Endothelial cell (in vitro differentiated cells): ENCODE results near the gene MICU1. TPM values are rescaled to one million over a fixed set of nuclear protein-coding genes. Genes with fewer than 3 reads are reported as not detected.
"Not testable (repeated sequence)": the region's sequence is repeated elsewhere in the genome, so short reads cannot be mapped to it uniquely, and the experiment has no call there.

ENCODE experiments used
- DNase-seq: peaks from one replicate; pipeline ENCODE4 v3.0.0; 2021; ENCODE audit warnings: low spot score
- H3K27ac Mint-ChIP-seq: one replicate; pipeline ENCODE4 v1.8.0; 2021; ENCODE audit warnings: mixed read lengths, inconsistent platforms; ENCODE audit not compliant: unreplicated experiment
- H3K27me3 Mint-ChIP-seq: one replicate; pipeline ENCODE4 v1.8.0; 2021; ENCODE audit warnings: mild to moderate bottlenecking, moderate library complexity, mixed read lengths, inconsistent platforms; ENCODE audit not compliant: unreplicated experiment
- H3K36me3 Mint-ChIP-seq: one replicate; pipeline ENCODE4 v1.8.0; 2021; ENCODE audit warnings: mild to moderate bottlenecking, low read depth, mixed read lengths, inconsistent platforms; ENCODE audit not compliant: unreplicated experiment
- H3K4me1 Mint-ChIP-seq: one replicate; pipeline ENCODE4 v1.8.0; 2021; ENCODE audit warnings: mild to moderate bottlenecking, mixed read lengths, inconsistent platforms; ENCODE audit not compliant: unreplicated experiment
- H3K4me3 Mint-ChIP-seq: one replicate; pipeline ENCODE4 v1.8.0; 2021; ENCODE audit warnings: mild to moderate bottlenecking, mixed read lengths, inconsistent platforms; ENCODE audit not compliant: unreplicated experiment
- H3K9me3 Mint-ChIP-seq: one replicate; pipeline ENCODE4 v1.8.0; 2021; ENCODE audit warnings: mixed read lengths, inconsistent platforms; ENCODE audit not compliant: unreplicated experiment
- CTCF ChIP-seq: fragments of 200-600 bp; sonication (generic); IDR thresholded peaks from one replicate; pipeline ENCODE4 v1.5.0; 2021; ENCODE audit warnings: antibody characterized with exemption; ENCODE audit not compliant: unreplicated experiment
- total RNA-seq: library from RNA; stranded (reverse); fragmentation: NEBNext Ultra II Directional; extraction: Animal tissue kit (Norgen Biotek cat#: 25700); gene quantifications from one replicate; pipeline ENCODE4 v1.2.1, GENCODE V29; 2021; ENCODE audit not compliant: unreplicated experiment

Gene MICU1
- total RNA-seq, 1 donor from 2014 or later: 39.9 TPM

DNA sequence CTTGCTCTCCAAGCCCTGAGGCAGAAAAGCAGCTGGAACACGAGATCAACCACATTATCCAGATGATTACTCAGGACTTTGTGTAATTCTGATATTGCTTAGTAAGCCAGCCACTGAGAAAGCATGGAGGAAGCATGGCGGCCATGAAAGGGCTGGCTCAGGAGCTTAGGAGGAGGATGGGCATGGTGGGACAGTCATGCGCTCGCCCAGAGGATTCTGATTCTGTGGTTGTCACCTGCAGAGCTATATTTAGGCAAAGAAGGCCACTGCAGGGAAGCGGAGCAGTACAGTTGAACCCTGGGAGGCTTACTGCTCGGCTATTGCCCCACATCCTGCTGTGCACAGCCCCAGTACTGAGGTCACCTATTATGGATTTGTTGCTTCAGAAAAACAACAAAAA, 142.4 kb downstream of the MICU1 start:
- no peak overlapping the region for H3K4me3 Mint-ChIP-seq
- peaks cover 4% of the 10 kb centered on the region for H3K4me1 Mint-ChIP-seq
- no peaks in the 10 kb centered on the region for H3K27me3 Mint-ChIP-seq
- no peak for DNase-seq
- H3K27ac Mint-ChIP-seq: no peak overlapping the region
- no peaks in the 10 kb centered on the region for H3K36me3 Mint-ChIP-seq
- no peaks in the 10 kb centered on the region for H3K9me3 Mint-ChIP-seq
- no peak for TF ChIP-seq CTCF

GRCh38 chr10:72480861-72481260, 145.0 kb downstream of the MICU1 start:
- DNase-seq: no peak
- H3K4me1 Mint-ChIP-seq: peaks cover 4% of the 10 kb centered on the region
- H3K4me3 Mint-ChIP-seq: no peak overlapping the region
- no peak for TF ChIP-seq CTCF
- no peaks in the 10 kb centered on the region for H3K9me3 Mint-ChIP-seq
- no peak overlapping the region for H3K27ac Mint-ChIP-seq
- no peaks in the 10 kb centered on the region for H3K27me3 Mint-ChIP-seq
- H3K36me3 Mint-ChIP-seq: no peaks in the 10 kb centered on the region

DNA sequence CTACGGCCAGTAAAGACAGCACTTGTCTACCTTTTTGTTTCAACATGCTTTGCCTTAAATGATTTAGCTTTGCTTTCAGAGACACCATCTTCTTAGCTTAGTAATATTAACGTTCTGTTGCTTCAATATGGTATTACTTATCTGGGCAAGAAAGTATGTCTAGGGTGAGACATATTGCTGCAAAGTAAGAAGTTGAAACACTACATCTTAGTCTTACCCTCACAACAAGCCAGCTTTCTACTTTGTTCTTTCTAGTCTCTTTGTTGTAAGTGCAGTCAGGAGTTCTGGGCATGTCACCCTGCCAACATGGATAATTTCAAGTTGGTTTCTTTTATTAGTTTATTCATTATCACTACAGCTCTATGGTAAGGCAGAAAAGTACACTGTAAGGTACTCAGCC, 148.4 kb downstream of the MICU1 start:
- Mint-ChIP-seq H3K4me1 (peaks cover 4% of the 10 kb centered on the region), H3K27me3 (peaks cover 1% of the 10 kb centered on the region), H3K4me3 (no peak overlapping the region), H3K36me3 (peaks cover 13% of the 10 kb centered on the region), H3K27ac (no peak overlapping the region), H3K9me3 (no peaks in the 10 kb centered on the region)
- TF ChIP-seq CTCF: no peak
- no peak for DNase-seq

DNA sequence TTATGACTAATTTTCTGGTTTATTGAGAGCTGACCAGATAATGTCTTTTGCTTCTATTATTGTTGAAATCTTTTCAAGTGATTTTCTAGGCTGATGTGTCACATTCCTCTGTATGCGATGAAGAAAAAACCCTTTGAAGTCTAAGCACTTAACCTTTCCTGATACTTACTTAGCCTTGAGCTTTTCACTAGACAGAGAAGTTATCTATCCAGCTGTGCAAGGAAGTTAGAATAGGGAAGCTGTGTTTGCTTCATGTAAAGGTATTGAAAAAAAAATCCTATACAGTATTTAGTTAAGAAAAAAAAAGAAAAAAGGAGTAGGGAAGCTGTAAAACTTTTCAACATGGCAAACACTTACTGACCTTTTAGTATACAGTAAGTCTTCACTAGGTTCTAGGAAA, 153.6 kb downstream of the MICU1 start:
- DNase-seq: no peak
- no peak overlapping the region for H3K27ac Mint-ChIP-seq
- H3K36me3 Mint-ChIP-seq: peaks cover 26% of the 10 kb centered on the region
- no peaks in the 10 kb centered on the region for H3K9me3 Mint-ChIP-seq
- H3K27me3 Mint-ChIP-seq: peaks cover 1% of the 10 kb centered on the region
- no peaks in the 10 kb centered on the region for H3K4me1 Mint-ChIP-seq
- no peak for TF ChIP-seq CTCF
- H3K4me3 Mint-ChIP-seq: no peak overlapping the region

DNA sequence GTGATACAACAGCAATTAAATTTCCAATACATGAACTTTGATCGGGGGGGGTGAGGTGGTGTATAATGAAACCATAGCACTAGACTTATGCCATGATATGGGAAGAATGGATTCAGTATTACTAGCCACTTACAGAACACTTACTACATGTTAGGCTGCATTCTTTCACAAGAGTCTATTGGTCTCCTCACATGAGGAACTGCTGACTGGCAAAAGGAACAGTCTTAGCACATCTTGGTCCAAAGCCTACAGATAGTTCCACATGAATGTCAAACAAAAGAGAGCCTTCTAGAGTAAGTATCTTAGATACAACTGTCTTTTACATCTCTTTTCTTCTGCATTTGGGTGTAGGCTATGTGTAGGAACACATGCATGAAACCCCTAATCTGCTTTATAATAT, 155.2 kb downstream of the MICU1 start:
- H3K27me3 Mint-ChIP-seq: peaks cover 1% of the 10 kb centered on the region
- TF ChIP-seq CTCF: no peak
- no peaks in the 10 kb centered on the region for H3K4me1 Mint-ChIP-seq
- no peak overlapping the region for H3K4me3 Mint-ChIP-seq
- H3K27ac Mint-ChIP-seq: no peak overlapping the region
- no peaks in the 10 kb centered on the region for H3K9me3 Mint-ChIP-seq
- DNase-seq: no peak
- H3K36me3 Mint-ChIP-seq: peaks cover 26% of the 10 kb centered on the region

GRCh38 chr10:72467064-72467463, 158.8 kb downstream of the MICU1 start:
- not testable (repeated sequence) for DNase-seq, H3K4me1 Mint-ChIP-seq, H3K9me3 Mint-ChIP-seq, H3K27ac Mint-ChIP-seq, H3K27me3 Mint-ChIP-seq, H3K4me3 Mint-ChIP-seq
- peaks cover 13% of the 10 kb centered on the region for H3K36me3 Mint-ChIP-seq
